HTR-8/SVneo (cell line): ENCODE measurements around the gene EML4.
"Not testable (repeated sequence)": the region's sequence is repeated elsewhere in the genome, so short reads cannot be mapped to it uniquely, and the experiment has no call there.

Experiments
- DNase-seq: peaks from one replicate; pipeline ENCODE4 v3.0.0; 2011; ENCODE audit warnings: low spot score, mixed read lengths; ENCODE audit not compliant: insufficient read length
- FAIRE-seq: peaks from 2 replicates; lab custom pipeline; 2011; peaks lifted over from hg19 to GRCh38; lab: Jason Lieb, UNC

EML4 gene

GRCh38 chr2:42245396-42245795, 76.2 kb downstream of the EML4 start:
- no peak for FAIRE-seq

GRCh38 chr2:42246562-42246961, 77.4 kb downstream of the EML4 start:
- DNase-seq (no peak), FAIRE-seq (no peak)

More at GRCh38 chr2:42245396-42245795, 76.2 kb downstream of the EML4 start:
- DNase-seq, result no peak

GRCh38 chr2:42248846-42249245, 79.7 kb downstream of the EML4 start:
- FAIRE-seq, result no peak
- DNase-seq, result no peak

GRCh38 chr2:42249284-42249683, 80.1 kb downstream of the EML4 start:
- FAIRE-seq, result no peak
- DNase-seq, result no peak

- no peak for FAIRE-seq
- DNase-seq, result no peak
Observed at GRCh38 chr2:42249887-42250286, 80.7 kb downstream of the EML4 start.

GRCh38 chr2:42250925-42251324, 81.8 kb downstream of the EML4 start:
- DNase-seq (no peak), FAIRE-seq (no peak)

- FAIRE-seq (no peak), DNase-seq (no peak)
Observed at GRCh38 chr2:42252464-42252863, 83.3 kb downstream of the EML4 start.

GRCh38 chr2:42254186-42254895, 85.2 kb downstream of the EML4 start:
- FAIRE-seq, result no peak
- DNase-seq, result no peak

GRCh38 chr2:42256505-42256904, 87.4 kb downstream of the EML4 start:
- no peak for FAIRE-seq

GRCh38 chr2:42261518-42262195, 92.5 kb downstream of the EML4 start:
- no peak for FAIRE-seq
- DNase-seq, result no peak

More at GRCh38 chr2:42256505-42256904, 87.4 kb downstream of the EML4 start:
- DNase-seq, result no peak

- DNase-seq (no peak), FAIRE-seq (no peak)
Observed at GRCh38 chr2:42266236-42266635, 97.1 kb downstream of the EML4 start.

- FAIRE-seq, result no peak
Observed at GRCh38 chr2:42267530-42267929, 98.4 kb downstream of the EML4 start.

GRCh38 chr2:42268528-42269151, 99.5 kb downstream of the EML4 start:
- FAIRE-seq, result no peak

More at GRCh38 chr2:42267530-42267929, 98.4 kb downstream of the EML4 start:
- DNase-seq, result no peak

GRCh38 chr2:42270757-42271156, 101.6 kb downstream of the EML4 start:
- no peak for DNase-seq
- FAIRE-seq, result no peak

More at GRCh38 chr2:42268528-42269151, 99.5 kb downstream of the EML4 start:
- DNase-seq, result no peak

- FAIRE-seq, DNase-seq: not testable (repeated sequence)
Observed at GRCh38 chr2:42271246-42271645, 102.1 kb downstream of the EML4 start.

GRCh38 chr2:42274863-42275262, 105.7 kb downstream of the EML4 start:
- FAIRE-seq, result no peak
- no peak for DNase-seq

GRCh38 chr2:42281416-42282081, 112.4 kb downstream of the EML4 start:
- FAIRE-seq (no peak), DNase-seq (no peak)

GRCh38 chr2:42284019-42284418, 114.9 kb downstream of the EML4 start:
- FAIRE-seq, result no peak

GRCh38 chr2:42286268-42286946, 117.3 kb downstream of the EML4 start:
- DNase-seq (no peak), FAIRE-seq (no peak)

More at GRCh38 chr2:42284019-42284418, 114.9 kb downstream of the EML4 start:
- no peak for DNase-seq

GRCh38 chr2:42288811-42289210, 119.7 kb downstream of the EML4 start:
- FAIRE-seq, result no peak
- no peak for DNase-seq
